HG02763 (cell line): Measurements from ENCODE around the gene SNCAIP.

Experiments used
- ATAC-seq: cut with Tn5 transposase; IDR thresholded peaks from one replicate; pipeline ENCODE4 v1.9.1; 2021; ENCODE audit warnings: mild to moderate bottlenecking, moderate library complexity; ENCODE audit not compliant: unreplicated experiment

Gene SNCAIP

GRCh38 chr5:122420537-122421236 is 108.7 kb downstream of the SNCAIP start:
- no peak for ATAC-seq

- ATAC-seq, result peak; percentile 90
These were observed 109.5 kb downstream of the SNCAIP start for GRCh38 chr5:122421374-122422079.

GRCh38 chr5:122423221-122423620 is 111.2 kb downstream of the SNCAIP start:
- ATAC-seq, result no peak

- ATAC-seq, result no peak
These were observed 112.1 kb downstream of the SNCAIP start for GRCh38 chr5:122424132-122424531.

GRCh38 chr5:122426301-122426700 is 114.3 kb downstream of the SNCAIP start:
- ATAC-seq, result no peak

GRCh38 chr5:122427621-122428020 is 115.6 kb downstream of the SNCAIP start:
- ATAC-seq, result no peak

GRCh38 chr5:122429545-122430318 is 117.7 kb downstream of the SNCAIP start:
- no peak for ATAC-seq

- ATAC-seq, result no peak
These were observed 118.2 kb downstream of the SNCAIP start for GRCh38 chr5:122430319-122430586.

GRCh38 chr5:122431298-122431697 is 119.3 kb downstream of the SNCAIP start:
- no peak for ATAC-seq

- ATAC-seq, result no peak
These were observed 122.4 kb downstream of the SNCAIP start for GRCh38 chr5:122434205-122434970.

GRCh38 chr5:122435234-122435633 is 123.2 kb downstream of the SNCAIP start:
- no peak for ATAC-seq

GRCh38 chr5:122435761-122436160 is 123.7 kb downstream of the SNCAIP start:
- no peak for ATAC-seq

- ATAC-seq, result no peak
These were observed 124.6 kb downstream of the SNCAIP start for GRCh38 chr5:122436615-122437014.

GRCh38 chr5:122439645-122440044 is 127.6 kb downstream of the SNCAIP start:
- no peak for ATAC-seq

- ATAC-seq, result peak; percentile 52
These were observed 130.9 kb downstream of the SNCAIP start for GRCh38 chr5:122442938-122443337.

- ATAC-seq, result no peak
These were observed 132.4 kb downstream of the SNCAIP start for GRCh38 chr5:122444411-122444810.

GRCh38 chr5:122445070-122445469 is 133.0 kb downstream of the SNCAIP start:
- ATAC-seq, result no peak

GRCh38 chr5:122447072-122447471 is 135.0 kb downstream of the SNCAIP start:
- ATAC-seq, result no peak

- ATAC-seq, result no peak
These were observed 135.8 kb downstream of the SNCAIP start for GRCh38 chr5:122447879-122448278.

- no peak for ATAC-seq
These were observed 142.5 kb downstream of the SNCAIP start for GRCh38 chr5:122454541-122454940.

GRCh38 chr5:122455939-122456338 is 143.9 kb downstream of the SNCAIP start:
- no peak for ATAC-seq
